Measurements from ENCODE around the gene PHOX2B. TPM values are rescaled to one million over a fixed set of nuclear protein-coding genes. Genes with fewer than 3 reads are reported as not detected.

Gene PHOX2B
- total RNA-seq, 1 donor from 2014 or later, result not detected

DNA sequence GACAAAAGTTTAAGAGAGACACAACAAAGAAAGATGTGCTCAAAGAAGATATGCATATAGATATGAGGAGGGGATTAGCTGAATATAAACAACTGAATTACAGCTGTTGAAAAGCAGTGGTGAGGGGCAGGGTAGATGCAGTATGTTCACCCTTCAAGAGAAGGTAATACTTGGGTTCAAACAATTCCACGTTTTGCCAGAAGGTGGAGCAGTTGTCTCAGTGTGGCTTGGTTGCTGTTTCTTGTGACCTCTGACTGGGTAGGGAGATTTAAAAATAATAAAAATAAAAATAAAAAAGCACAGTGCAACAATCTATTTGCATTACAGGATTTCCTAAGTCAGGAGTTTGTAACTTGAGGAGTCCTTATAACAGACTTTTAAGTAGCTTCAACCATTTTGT is 23.3 kb downstream of the PHOX2B start:
- DNase-seq, result no peak
- Histone ChIP-seq H3K36me3 (no peaks in the 10 kb centered on the region), H3K9me3 (replicated peaks) (peaks cover 20% of the 10 kb centered on the region), H3K4me1 (no peaks in the 10 kb centered on the region), H3K4me3 (no peak overlapping the region), H3K27ac (replicated peaks) (no peak overlapping the region), H3K27me3 (ENCODE audit: low read depth) (peaks cover 100% of the 10 kb centered on the region)
- TF ChIP-seq, protein P1, sequence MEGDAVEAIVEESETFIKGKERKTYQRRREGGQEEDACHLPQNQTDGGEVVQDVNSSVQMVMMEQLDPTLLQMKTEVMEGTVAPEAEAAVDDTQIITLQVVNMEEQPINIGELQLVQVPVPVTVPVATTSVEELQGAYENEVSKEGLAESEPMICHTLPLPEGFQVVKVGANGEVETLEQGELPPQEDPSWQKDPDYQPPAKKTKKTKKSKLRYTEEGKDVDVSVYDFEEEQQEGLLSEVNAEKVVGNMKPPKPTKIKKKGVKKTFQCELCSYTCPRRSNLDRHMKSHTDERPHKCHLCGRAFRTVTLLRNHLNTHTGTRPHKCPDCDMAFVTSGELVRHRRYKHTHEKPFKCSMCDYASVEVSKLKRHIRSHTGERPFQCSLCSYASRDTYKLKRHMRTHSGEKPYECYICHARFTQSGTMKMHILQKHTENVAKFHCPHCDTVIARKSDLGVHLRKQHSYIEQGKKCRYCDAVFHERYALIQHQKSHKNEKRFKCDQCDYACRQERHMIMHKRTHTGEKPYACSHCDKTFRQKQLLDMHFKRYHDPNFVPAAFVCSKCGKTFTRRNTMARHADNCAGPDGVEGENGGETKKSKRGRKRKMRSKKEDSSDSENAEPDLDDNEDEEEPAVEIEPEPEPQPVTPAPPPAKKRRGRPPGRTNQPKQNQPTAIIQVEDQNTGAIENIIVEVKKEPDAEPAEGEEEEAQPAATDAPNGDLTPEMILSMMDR (IDR thresholded peaks at IDR 0.05; ENCODE audit: borderline replicate concordance), result no peak
- intact Hi-C loops (cut with micrococcal nuclease), result no loop called here

DNA sequence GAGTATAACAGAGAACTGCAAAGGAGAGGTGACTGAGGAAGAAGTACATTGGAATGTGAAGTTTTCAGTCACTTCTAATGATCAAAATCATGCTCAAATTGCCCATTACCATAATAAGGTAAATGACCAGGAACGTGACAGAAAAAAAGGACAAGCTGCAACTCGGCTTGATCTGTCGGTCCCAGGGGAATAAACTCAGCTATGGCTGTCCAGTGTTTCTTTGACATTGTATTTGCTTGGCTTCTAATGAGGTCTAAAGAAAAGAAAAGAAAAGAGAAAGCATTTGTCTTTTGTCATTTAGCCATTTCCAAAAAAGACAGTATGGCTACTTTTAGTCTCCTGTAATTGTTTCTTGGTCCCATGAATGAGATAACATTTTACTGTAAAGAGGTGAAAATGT is 25.2 kb downstream of the PHOX2B start:
- peaks cover 20% of the 10 kb centered on the region for H3K9me3 ChIP-seq (replicated peaks)
- TF ChIP-seq, protein P1 (IDR thresholded peaks at IDR 0.05; ENCODE audit: borderline replicate concordance), result no peak
- H3K4me3 ChIP-seq, result no peak overlapping the region
- no peaks in the 10 kb centered on the region for H3K36me3 ChIP-seq
- H3K27ac ChIP-seq (replicated peaks), result no peak overlapping the region
- intact Hi-C loops (cut with micrococcal nuclease), result no loop called here
- no peaks in the 10 kb centered on the region for H3K4me1 ChIP-seq
- H3K27me3 ChIP-seq (ENCODE audit: low read depth), result peaks cover 100% of the 10 kb centered on the region
- DNase-seq, result no peak

DNA sequence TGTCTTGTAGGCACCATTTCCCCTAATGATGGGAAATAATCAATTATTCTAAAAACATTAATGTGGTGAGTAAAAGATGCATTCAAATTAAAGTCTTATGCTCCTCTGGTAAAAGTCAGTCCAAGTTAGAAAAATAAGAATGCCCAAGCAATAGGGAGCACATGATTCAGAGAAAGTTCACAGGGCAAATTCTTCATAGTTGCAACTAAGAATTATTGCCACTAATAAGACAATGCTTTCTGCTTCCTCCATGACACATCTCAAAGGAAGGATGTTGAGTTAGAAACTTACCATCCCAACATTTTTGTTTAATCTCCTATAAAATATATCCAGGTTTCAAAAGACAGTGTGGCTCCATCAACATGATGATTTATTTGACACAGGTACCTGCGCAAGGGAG is 26.3 kb downstream of the PHOX2B start:
- Histone ChIP-seq H3K36me3 (no peaks in the 10 kb centered on the region), H3K4me1 (no peaks in the 10 kb centered on the region), H3K27ac (replicated peaks) (no peak overlapping the region), H3K27me3 (ENCODE audit: low read depth) (peaks cover 100% of the 10 kb centered on the region), H3K9me3 (replicated peaks) (peaks cover 20% of the 10 kb centered on the region), H3K4me3 (no peak overlapping the region)
- TF ChIP-seq, protein P1 (IDR thresholded peaks at IDR 0.05; ENCODE audit: borderline replicate concordance), result no peak
- intact Hi-C loops (cut with micrococcal nuclease), result no loop called here
- no peak for DNase-seq

DNA sequence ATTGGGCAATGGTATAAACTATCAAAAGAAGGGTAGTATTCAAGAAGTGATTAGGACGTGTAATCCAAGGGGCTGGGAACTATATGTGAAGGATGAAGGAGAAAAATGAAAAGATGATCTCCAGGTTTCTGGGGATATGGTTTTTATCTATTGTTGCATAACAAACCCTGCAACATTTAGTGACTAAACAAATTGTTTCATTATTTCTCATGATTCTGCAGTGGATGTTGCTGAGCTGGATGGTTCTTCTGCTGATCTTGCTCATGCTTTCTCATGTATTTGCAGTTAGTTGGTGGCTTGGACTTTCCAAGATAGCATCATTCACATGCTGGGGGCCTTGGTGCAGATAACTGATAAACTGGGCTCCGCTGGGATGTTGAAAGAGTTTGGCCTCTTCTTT is 29.1 kb downstream of the PHOX2B start:
- no peak for DNase-seq
- no peaks in the 10 kb centered on the region for H3K9me3 ChIP-seq (replicated peaks)
- no peak overlapping the region for H3K27ac ChIP-seq (replicated peaks)
- H3K27me3 ChIP-seq (ENCODE audit: low read depth), result peaks cover 97% of the 10 kb centered on the region
- TF ChIP-seq, protein P1 (IDR thresholded peaks at IDR 0.05; ENCODE audit: borderline replicate concordance), result no peak
- H3K4me3 ChIP-seq, result no peak overlapping the region
- no peaks in the 10 kb centered on the region for H3K4me1 ChIP-seq
- no peaks in the 10 kb centered on the region for H3K36me3 ChIP-seq
- intact Hi-C loops (cut with micrococcal nuclease), result no loop called here

DNA sequence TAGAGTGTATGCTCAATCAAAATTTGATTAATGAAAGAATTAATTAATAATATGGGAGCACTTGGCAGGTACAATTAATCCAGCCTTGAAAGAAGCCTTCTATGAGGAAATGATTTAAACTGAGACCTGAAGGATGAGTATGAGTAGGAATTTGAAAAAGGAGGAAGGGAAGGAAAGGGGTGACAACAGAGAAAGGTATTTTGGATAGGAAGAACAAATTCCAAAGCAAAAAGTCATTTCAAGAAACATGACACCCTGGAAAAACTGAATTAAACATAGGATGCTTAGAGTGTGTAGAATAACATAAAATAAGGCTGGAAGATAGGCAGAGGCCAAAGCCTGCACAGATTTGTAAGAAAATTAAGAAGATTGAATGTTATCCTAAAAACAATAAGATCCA is 29.6 kb downstream of the PHOX2B start:
- DNase-seq, result no peak
- intact Hi-C loops (cut with micrococcal nuclease), result no loop called here

More for the DNA sequence above, 29.6 kb downstream of the PHOX2B start:
- TF ChIP-seq, protein P1 (IDR thresholded peaks at IDR 0.05; ENCODE audit: borderline replicate concordance), result no peak
- Histone ChIP-seq H3K27ac (replicated peaks) (no peak overlapping the region), H3K27me3 (ENCODE audit: low read depth) (peaks cover 96% of the 10 kb centered on the region), H3K9me3 (replicated peaks) (no peaks in the 10 kb centered on the region), H3K4me1 (no peaks in the 10 kb centered on the region), H3K36me3 (no peaks in the 10 kb centered on the region), H3K4me3 (no peak overlapping the region)
